HG03196 (cell line): ENCODE measurements around the gene FAM209B.
"Not testable (repeated sequence)": the region's sequence is repeated elsewhere in the genome, so short reads cannot be mapped to it uniquely, and the experiment has no call there.

Experiments
- ATAC-seq: cut with Tn5 transposase; IDR thresholded peaks from one replicate; pipeline ENCODE4 v1.9.1; 2021; ENCODE audit not compliant: unreplicated experiment

The FAM209B gene

GRCh38 chr20:56537997-56538396 is 5.0 kb downstream of the FAM209B start:
- no peak for ATAC-seq

DNA sequence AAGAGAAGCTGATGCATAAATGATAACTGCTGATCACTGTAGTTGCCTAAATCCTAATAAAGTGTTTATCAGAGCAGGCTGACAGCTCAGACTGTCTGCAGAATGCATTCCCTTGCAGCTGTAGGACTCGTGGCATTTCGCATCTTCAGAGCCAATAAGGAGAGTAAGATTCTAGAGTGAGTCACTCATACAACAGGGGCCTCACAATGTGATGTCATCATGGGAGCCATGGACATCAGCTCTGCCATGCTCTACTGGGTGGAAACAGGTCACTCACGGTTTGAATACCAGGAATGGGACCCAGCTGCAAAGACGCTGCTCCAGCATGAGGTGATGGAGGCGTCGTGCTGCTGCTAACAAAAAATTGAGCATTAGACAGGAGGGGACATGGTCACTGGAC is 7.4 kb downstream of the FAM209B start:
- ATAC-seq: no peak

- no peak for ATAC-seq
Observed at GRCh38 chr20:56542489-56543030, 9.5 kb downstream of the FAM209B start.

DNA sequence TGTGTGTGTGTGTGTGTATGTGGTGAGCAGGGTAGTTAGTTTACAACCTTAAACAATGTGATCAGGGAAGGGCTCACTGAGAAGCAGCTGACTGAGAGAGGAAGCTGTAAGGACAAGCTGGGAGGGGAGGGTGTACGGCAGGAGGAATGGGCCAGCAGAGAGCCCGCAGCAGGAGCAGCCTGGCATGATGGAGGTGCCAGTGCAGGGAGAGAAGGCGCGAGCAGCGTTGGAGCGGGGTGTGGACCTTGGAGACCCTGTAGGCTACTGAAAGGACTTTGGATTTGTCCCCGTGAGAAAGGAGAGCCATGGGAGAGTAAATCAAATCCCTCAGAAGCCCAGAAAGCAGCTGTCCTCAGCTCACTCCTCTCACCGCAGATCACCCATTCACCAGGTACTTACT is 18.5 kb downstream of the FAM209B start:
- ATAC-seq: no peak

GRCh38 chr20:56552911-56553629 is 20.0 kb downstream of the FAM209B start:
- ATAC-seq: peak; percentile 42

DNA sequence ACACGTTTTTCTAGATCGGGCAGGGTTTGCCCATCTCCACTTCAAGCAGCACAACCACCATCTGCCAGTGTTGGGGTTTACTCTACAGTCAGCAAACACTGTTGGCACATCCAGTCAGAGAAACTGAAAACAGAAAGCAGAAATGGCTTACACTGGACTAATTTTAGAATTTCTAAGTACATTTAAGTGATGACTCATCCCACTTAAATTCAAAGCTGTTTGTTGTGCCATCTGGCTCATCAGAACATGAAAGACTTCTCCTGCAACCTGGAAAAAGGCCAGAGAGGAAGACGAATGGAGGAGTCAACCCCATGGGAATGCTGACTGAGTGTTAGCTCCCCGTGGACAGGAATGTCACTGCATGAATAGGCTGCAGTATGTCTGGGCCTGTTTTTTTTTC is 21.8 kb downstream of the FAM209B start:
- ATAC-seq: peak; percentile 85

DNA sequence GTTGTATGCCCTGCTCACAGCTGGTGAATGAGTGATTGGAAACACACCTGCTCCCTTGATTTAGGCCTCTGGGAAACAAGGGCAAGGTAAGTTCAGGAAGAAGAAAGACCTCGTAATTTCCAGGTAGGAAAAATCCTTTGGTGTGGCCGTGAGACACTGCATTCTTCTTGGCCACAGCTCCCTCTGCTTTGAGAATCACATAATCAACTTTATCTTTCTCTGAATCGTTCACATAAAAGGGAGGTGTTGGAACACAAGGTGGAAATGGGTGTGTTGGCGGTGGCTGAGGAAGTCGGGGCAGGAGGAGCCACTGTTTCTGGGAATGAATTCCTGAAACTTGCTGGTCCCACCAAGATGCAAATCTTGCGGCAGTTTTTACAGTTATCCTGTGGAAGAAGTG is 25.9 kb downstream of the FAM209B start:
- no peak for ATAC-seq

- ATAC-seq: not testable (repeated sequence)
Observed at GRCh38 chr20:56564526-56564925, 31.5 kb downstream of the FAM209B start.

DNA sequence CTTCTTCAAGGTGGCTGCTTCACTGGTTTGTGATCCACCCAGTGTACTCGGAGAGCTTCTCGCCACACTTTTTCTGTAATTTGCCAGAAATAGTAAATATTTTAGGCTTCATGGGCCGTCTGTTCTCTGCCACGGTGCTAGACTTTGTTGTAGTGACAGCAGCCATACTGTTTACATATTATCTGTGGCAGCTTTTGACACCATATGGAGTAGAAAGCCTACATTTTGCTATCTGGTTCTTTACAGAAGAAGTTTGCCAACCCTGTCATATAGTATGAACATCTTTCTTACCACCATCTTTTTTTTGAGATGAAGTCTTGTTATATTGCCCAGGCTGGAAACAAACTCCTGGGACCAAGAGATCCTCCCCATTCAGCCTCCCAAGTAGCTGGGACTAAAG is 32.5 kb downstream of the FAM209B start:
- ATAC-seq: no peak

DNA sequence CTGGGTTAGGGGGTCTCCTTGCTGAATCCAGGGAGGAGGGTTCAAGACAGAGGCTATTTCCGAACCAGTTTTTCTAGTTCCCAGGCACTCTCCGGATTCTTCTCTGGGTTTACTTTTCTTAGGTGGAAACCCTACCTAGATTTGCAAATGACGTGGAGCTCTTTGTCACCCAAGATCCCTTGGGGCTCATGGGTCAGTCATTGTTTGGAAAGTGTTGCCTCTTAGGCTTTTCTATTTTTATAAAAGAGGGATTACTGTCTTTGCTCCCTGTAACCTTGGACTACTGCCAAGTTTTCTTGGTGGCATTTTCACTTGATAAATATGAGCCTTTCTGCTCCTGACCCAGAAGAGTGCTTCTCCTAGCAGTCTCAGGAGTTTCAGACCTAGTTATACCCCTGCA is 33.6 kb downstream of the FAM209B start:
- ATAC-seq: no peak

DNA sequence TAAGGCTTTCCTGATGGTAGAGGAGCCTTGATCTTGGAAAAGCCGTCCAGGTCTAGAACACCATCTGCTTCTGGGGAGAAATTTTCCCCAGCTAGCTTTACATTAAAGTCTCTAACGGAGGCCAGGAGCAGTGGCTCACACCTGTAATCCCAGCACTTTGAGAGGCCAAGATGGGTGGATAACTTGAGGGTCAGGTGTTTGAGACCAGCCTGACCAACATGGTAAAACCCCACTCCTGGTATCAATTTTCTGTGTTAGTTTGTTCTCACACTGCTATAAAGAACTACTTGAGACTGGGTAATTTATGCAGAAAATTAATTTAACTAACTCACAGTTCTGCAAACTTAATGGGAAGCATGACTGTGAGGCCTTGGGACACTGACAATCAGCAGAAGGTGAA is 37.8 kb downstream of the FAM209B start:
- ATAC-seq: no peak

DNA sequence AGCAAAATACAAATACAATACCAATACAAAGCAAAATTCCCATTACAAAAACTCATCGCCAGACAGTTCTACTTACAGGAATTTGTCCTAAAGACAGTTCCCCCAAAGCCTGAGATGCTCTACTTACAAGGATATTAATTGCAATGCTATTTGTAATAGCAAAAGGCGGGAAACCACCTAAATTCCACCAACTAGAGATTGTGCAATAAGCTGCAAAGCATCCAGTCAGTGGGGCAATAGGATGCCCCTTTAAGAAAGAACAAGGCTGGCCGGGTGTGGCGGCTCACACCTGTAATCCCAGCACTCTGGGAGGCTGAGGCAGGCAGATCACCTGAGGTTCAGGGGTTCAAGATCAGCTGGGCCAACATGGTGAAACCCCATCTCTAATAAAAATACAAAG is 39.1 kb downstream of the FAM209B start:
- ATAC-seq: no peak

DNA sequence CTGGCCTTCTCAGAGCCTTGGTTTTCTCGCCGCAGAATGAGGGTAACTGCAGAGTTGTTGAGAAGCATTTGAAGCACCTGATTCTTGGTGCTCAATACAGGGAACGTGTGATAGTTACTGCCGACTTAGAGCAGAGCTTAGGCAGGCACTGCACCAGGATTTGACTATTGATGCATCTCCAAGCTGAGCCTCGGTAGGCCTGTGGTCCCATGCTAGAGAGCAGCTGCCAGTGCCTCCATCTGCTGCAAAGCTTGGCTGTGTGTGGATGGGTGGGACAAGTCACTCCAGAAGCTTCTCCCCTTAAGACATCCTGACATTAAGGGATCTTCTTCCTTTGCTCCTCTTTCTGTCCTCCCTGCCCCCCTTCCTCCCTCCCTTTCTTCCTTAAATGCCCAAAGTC is 40.9 kb downstream of the FAM209B start:
- ATAC-seq: no peak

DNA sequence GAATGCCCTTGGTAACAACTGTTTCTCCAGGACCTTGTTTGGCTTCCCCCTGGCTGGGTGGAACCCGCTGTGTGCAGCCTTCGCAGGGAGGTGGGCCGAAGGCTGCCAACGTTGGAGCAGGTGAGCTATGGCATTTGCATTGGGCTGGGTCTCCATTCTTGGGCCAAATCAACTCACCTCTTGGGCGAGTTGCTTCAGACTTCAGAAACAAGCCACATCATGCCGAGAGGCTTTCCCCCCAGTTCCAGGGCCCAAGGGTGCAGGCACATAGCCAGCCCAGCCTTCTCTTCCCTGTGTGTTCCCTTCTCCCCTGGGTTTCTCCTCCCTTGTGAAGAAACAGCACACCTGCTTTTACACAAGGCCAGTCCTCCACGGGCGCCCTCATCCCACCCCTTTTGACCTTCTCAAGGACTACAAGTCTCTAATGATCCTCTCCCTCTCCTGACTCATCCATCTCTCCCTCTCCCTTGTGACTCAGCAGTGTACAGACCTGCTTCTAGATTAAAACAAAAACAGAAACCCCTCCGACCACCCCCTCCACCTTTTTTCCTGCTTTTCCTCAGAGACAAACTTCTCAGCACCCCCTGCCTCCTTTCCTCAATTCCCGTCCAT is 41.6 kb downstream of the FAM209B start:
- ATAC-seq: no peak

DNA sequence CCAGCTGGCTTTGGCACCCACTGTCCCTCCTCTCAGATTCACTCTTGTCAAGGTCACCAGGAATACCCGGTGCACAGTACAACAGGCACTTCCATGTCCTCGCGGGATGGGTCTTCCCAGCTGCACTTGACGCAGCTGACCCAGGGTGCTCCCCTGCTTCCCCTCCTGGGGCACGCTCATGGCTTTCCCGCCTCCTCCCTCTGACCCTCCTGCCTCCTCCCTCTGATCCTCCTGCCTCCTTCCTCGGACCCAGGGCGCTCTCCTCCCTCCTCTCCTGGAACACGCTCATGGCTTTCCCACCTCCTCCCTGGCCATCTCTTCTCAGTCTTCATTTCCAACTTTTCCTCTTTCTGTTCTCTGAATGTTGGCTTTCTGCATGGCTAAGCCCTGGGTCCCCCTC is 42.1 kb downstream of the FAM209B start:
- ATAC-seq: no peak

DNA sequence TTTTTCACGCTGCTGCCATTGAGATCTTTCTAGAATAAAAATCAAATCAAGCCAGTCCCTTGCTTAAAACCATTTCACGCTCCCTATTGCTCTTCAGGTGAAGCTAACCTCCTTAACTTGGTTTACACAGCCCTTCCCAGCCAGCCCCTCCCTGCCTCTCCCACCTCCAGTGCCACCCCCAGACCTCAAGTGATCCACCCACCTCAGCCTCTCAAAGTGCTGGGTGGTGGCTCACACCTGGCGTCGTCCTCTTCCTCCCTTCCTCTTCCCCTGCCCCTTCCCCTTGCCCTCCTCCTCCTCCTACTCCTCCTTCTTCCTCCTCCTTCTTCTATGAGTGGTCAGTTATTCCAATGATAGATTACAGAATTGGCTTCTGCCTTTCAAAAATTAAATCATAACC is 42.9 kb downstream of the FAM209B start:
- no peak for ATAC-seq

GRCh38 chr20:56579301-56579710 is 46.3 kb downstream of the FAM209B start:
- no peak for ATAC-seq

GRCh38 chr20:56580226-56580625 is 47.2 kb downstream of the FAM209B start:
- ATAC-seq: no peak

DNA sequence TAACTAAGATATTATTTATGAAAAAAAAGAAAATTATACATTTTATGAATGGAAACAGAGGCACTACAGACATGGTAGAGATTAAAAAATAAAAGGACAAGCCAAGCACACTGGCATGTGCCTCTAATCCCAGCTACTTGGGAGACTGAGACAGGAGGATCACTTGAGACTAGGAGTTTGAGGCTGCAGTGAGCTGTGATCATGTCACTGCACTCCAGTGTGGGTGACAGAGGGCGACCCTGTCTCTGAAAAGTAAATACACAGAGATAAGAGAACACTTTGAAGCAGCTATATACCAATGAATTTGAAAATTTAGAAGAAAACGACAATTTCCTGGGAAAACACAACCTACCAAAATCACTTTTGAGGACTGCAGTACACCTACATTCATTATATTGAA is 48.7 kb downstream of the FAM209B start:
- no peak for ATAC-seq

GRCh38 chr20:56582542-56582941 is 49.5 kb downstream of the FAM209B start:
- ATAC-seq: no peak

DNA sequence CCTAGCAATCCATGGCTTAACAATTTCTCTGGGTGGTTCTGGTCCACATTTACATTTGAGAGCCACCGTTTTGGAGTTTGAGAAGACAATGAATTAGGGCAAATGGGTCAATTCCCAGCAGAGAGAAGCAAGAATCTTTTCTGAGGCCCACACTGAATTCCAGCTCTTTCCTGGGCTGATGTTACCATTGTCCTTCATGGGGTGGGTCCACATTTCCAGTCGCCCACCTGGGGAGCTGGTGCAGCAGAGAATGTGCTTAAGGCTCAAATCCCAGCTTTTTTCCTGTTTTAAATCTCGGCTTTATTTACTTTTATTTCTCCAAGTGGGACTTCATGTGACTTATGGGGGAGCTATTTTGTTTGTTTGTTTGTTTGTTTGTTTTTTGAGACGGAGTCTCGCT is 51.9 kb downstream of the FAM209B start:
- ATAC-seq: no peak
